Measurements from ENCODE around the gene PTGFRN.

Gene PTGFRN

DNA sequence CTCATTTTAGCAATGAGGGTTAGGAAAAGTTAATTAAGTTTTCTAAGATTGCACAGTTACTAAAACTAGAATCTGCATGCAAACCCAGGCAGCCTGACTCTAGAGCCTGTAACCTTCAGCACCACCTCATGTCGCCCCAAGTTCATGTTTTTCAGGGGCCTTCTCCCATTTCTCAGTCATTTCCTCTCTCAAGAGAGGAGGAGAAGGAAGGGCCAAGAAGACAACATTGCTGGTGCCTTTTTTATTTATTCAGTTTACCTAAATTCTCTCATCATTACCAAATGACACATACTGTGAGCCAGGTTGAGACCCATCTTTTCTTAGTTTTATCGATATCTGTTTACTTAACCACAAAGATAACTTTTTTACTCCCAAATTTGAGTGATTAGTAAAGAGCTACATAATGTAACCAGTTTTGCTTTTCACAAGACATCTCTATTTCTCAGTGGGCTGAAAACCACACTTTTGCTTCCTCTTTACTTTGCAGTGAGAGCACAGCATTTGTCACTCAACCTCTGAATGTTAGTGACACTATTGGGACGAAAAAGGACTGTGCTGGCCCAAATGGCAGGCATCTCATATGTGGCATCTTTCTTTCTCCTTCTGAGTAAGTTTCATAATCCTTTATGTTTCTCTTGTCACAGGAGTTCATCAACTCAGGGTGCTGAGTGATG, 91.7 kb downstream of the PTGFRN start, which contains the start of gene CD101:
Gene CD101 (plus strand): TSS at position 507 of the 674 bp plus-strand sequence. CDS start 58 bp downstream, at position 565.
- DNase-seq: no peak
- Histone ChIP-seq H3K36me3 (replicated peaks; ENCODE audit: insufficient read depth, low read length) (no peaks in the 10 kb centered on the region), H3K79me2 (ENCODE audit: low read length) (no peaks in the 10 kb centered on the region), H3K9me2 (replicated peaks; ENCODE audit: insufficient read depth, low read length) (no peaks in the 10 kb centered on the region), H3K4me2 (ENCODE audit: low read depth, low read length) (no peak within 1 kb of the TSS), H3K4me1 (ENCODE audit: low read length) (no peaks in the 10 kb centered on the region), H4K20me1 (ENCODE audit: insufficient read depth, low read length) (no peaks in the 10 kb centered on the region), H3K9ac (ENCODE audit: low read length) (no peak within 1 kb of the TSS), H2AFZ (ENCODE audit: low read length) (no peak within 1 kb of the TSS), H3K27ac (ENCODE audit: low read length) (no peak within 1 kb of the TSS), H3K4me3 (ENCODE audit: low read length) (no peak within 1 kb of the TSS), H3F3A (ENCODE audit: insufficient read depth, low read length) (no peaks in the 10 kb centered on the region), H3K9me3 (replicated peaks; ENCODE audit: insufficient read depth, low read length) (no peaks in the 10 kb centered on the region), H3K27me3 (replicated peaks; ENCODE audit: insufficient read depth, low read length) (no peaks in the 10 kb centered on the region)
- TF ChIP-seq EZH2 (optimal IDR thresholded peaks at IDR 0.05; ENCODE audit: low read depth, low read length) (no peak), EZH2phosphoT487 (IDR thresholded peaks at IDR 0.05; ENCODE audit: low read length) (no peak)
- TF ChIP-seq, protein P1, sequence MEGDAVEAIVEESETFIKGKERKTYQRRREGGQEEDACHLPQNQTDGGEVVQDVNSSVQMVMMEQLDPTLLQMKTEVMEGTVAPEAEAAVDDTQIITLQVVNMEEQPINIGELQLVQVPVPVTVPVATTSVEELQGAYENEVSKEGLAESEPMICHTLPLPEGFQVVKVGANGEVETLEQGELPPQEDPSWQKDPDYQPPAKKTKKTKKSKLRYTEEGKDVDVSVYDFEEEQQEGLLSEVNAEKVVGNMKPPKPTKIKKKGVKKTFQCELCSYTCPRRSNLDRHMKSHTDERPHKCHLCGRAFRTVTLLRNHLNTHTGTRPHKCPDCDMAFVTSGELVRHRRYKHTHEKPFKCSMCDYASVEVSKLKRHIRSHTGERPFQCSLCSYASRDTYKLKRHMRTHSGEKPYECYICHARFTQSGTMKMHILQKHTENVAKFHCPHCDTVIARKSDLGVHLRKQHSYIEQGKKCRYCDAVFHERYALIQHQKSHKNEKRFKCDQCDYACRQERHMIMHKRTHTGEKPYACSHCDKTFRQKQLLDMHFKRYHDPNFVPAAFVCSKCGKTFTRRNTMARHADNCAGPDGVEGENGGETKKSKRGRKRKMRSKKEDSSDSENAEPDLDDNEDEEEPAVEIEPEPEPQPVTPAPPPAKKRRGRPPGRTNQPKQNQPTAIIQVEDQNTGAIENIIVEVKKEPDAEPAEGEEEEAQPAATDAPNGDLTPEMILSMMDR (IDR thresholded peaks at IDR 0.05; ENCODE audit: low read length): no peak

DNA sequence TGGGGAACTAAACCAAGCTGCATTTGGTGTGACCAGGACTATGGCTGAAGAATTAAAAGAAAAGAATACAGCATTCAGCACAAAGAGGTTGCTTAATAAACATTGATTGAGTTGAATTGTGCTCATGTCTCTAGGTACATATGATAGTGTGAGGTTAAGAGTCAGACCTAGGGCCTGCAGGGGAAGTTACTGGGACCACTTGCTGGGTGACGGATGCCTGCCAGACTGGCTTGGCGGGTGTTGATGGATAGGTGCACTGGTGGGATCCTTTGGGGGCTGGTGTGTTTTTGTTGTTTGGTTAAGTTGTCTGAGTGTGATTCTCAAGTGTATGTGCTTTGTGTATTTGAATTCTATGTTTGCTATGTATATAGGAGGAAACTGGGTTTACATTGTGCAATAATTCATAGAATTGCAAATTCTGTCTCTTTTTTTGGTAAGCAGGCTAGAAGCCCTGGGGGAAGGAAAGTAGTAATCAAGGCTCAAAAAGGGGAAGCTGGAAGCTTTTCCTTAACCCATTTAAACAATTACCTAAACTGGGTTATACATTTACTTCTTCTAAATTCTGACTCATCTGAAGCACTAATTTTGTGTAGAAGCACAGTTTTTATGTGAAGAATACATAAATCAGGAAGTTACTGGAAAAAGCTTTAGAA, 93.6 kb downstream of the PTGFRN start:
- Histone ChIP-seq H3F3A (ENCODE audit: insufficient read depth, low read length) (no peaks in the 10 kb centered on the region), H3K4me2 (ENCODE audit: low read depth, low read length) (no peak overlapping the region), H3K79me2 (ENCODE audit: low read length) (no peaks in the 10 kb centered on the region), H4K20me1 (ENCODE audit: insufficient read depth, low read length) (no peaks in the 10 kb centered on the region), H2AFZ (ENCODE audit: low read length) (no peak overlapping the region), H3K27me3 (replicated peaks; ENCODE audit: insufficient read depth, low read length) (no peaks in the 10 kb centered on the region), H3K4me1 (ENCODE audit: low read length) (no peaks in the 10 kb centered on the region), H3K27ac (ENCODE audit: low read length) (no peak overlapping the region), H3K4me3 (ENCODE audit: low read length) (no peak overlapping the region), H3K36me3 (replicated peaks; ENCODE audit: insufficient read depth, low read length) (no peaks in the 10 kb centered on the region), H3K9me2 (replicated peaks; ENCODE audit: insufficient read depth, low read length) (no peaks in the 10 kb centered on the region), H3K9me3 (replicated peaks; ENCODE audit: insufficient read depth, low read length) (no peaks in the 10 kb centered on the region), H3K9ac (ENCODE audit: low read length) (no peak overlapping the region)
- no peak for DNase-seq
- TF ChIP-seq EZH2 (optimal IDR thresholded peaks at IDR 0.05; ENCODE audit: low read depth, low read length) (no peak), EZH2phosphoT487 (IDR thresholded peaks at IDR 0.05; ENCODE audit: low read length) (no peak)

DNA sequence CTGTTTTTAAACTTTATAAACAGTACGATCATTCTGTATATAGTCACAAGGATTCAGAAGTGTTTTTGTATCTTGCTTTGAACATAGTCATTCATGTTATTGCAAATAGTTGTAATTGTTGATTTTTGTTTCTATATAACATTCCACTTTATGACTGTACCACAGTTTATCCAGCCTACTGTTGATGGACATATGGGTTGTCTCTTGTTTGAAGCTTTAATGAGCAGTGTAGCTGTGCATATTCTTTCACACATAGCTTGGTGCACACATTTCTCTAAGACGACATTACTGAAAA, 98.0 kb downstream of the PTGFRN start:
- Histone ChIP-seq H3K9me2 (replicated peaks; ENCODE audit: insufficient read depth, low read length) (no peaks in the 10 kb centered on the region), H2AFZ (ENCODE audit: low read length) (no peak overlapping the region), H3K27me3 (replicated peaks; ENCODE audit: insufficient read depth, low read length) (no peaks in the 10 kb centered on the region), H3K4me3 (ENCODE audit: low read length) (no peak overlapping the region), H3F3A (ENCODE audit: insufficient read depth, low read length) (no peaks in the 10 kb centered on the region), H3K27ac (ENCODE audit: low read length) (no peak overlapping the region), H3K36me3 (replicated peaks; ENCODE audit: insufficient read depth, low read length) (no peaks in the 10 kb centered on the region), H3K79me2 (ENCODE audit: low read length) (no peaks in the 10 kb centered on the region), H3K4me1 (ENCODE audit: low read length) (no peaks in the 10 kb centered on the region), H3K9ac (ENCODE audit: low read length) (no peak overlapping the region), H3K9me3 (replicated peaks; ENCODE audit: insufficient read depth, low read length) (no peaks in the 10 kb centered on the region), H3K4me2 (ENCODE audit: low read depth, low read length) (no peak overlapping the region), H4K20me1 (ENCODE audit: insufficient read depth, low read length) (no peaks in the 10 kb centered on the region)
- no peak for DNase-seq
- TF ChIP-seq EZH2 (optimal IDR thresholded peaks at IDR 0.05; ENCODE audit: low read depth, low read length) (no peak), EZH2phosphoT487 (IDR thresholded peaks at IDR 0.05; ENCODE audit: low read length) (no peak)

DNA sequence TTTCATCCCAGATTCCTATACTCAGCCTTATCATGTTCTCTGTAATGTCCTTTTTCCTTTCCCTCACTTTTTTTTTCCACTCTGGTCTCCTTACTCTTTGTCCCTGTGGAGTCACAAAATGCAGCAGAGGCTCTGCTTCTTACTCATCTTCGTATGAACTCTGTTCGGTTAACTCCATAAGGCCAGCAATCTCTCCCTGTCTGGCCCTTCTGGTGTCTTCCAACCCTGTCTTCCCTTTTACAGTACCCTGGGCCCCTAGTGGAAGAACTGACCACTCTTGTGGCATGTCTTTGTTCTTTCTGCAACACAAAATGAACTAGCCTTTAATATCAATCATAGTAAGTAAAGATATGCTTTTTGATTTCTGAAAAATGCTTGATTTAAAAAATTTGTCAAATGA, 98.9 kb downstream of the PTGFRN start:
- H3K27me3 ChIP-seq (replicated peaks; ENCODE audit: insufficient read depth, low read length): no peaks in the 10 kb centered on the region
- H3F3A ChIP-seq (ENCODE audit: insufficient read depth, low read length): no peaks in the 10 kb centered on the region
- H3K36me3 ChIP-seq (replicated peaks; ENCODE audit: insufficient read depth, low read length): no peaks in the 10 kb centered on the region
- H4K20me1 ChIP-seq (ENCODE audit: insufficient read depth, low read length): no peaks in the 10 kb centered on the region
- H3K79me2 ChIP-seq (ENCODE audit: low read length): no peaks in the 10 kb centered on the region
- no peaks in the 10 kb centered on the region for H3K9me3 ChIP-seq (replicated peaks; ENCODE audit: insufficient read depth, low read length)
- no peak for DNase-seq
- H3K27ac ChIP-seq (ENCODE audit: low read length): no peak overlapping the region
- no peaks in the 10 kb centered on the region for H3K4me1 ChIP-seq (ENCODE audit: low read length)
- H3K4me2 ChIP-seq (ENCODE audit: low read depth, low read length): no peak overlapping the region
- no peak overlapping the region for H3K9ac ChIP-seq (ENCODE audit: low read length)
- no peak overlapping the region for H2AFZ ChIP-seq (ENCODE audit: low read length)
- TF ChIP-seq EZH2 (optimal IDR thresholded peaks at IDR 0.05; ENCODE audit: low read depth, low read length) (no peak), EZH2phosphoT487 (IDR thresholded peaks at IDR 0.05; ENCODE audit: low read length) (no peak)
- TF ChIP-seq, protein P1 (IDR thresholded peaks at IDR 0.05; ENCODE audit: low read length): no peak
- H3K4me3 ChIP-seq (ENCODE audit: low read length): no peak overlapping the region
- H3K9me2 ChIP-seq (replicated peaks; ENCODE audit: insufficient read depth, low read length): no peaks in the 10 kb centered on the region
